HG02970 (cell line): Measurements from ENCODE around the gene HOOK2.
A peak's percentile ranks its signal among the peaks of the same experiment; 100 is the strongest.

ENCODE experiments used
- ATAC-seq: cut with Tn5 transposase; IDR thresholded peaks from one replicate; pipeline ENCODE4 v1.9.1; 2021; ENCODE audit warnings: mild to moderate bottlenecking, moderate library complexity, moderate number of reproducible peaks; ENCODE audit not compliant: unreplicated experiment, low FRiP score

Gene HOOK2

DNA sequence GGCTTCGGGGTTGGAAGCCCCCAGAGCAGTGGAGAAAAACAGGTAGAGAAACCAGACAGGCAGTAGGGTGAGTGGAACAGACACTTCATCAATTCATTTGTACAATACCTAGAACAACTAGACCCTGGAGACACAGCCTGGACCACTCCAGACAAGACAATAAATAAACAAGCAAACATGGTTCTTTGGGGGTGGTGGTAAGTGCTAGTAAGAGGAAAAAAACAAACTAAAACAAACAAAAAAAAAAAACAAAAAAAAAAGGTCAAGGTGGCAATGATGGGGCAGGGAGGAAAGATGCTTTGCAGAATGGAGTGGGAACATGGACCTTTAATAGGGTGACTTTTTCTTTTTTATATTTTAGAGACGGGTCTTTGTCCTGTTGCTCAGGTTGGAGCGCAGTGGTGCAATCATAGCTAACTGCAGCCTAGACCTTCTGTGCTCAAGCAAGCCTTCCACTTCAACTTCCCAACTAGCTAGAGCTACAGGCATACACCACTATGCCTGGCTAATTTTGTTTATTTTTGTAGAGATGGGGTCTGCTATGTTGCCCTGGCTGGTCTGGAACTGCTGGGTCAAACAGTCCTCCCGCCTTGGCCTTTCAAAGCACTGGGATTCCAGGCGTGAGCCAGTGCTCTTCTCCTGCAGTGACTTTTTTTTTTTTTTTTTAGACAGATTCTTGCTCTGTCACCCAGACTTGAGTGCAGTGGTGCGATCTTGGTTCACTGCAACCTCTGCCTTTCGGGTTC lies 19.0 kb upstream of the HOOK2 start:
- ATAC-seq: no peak

DNA sequence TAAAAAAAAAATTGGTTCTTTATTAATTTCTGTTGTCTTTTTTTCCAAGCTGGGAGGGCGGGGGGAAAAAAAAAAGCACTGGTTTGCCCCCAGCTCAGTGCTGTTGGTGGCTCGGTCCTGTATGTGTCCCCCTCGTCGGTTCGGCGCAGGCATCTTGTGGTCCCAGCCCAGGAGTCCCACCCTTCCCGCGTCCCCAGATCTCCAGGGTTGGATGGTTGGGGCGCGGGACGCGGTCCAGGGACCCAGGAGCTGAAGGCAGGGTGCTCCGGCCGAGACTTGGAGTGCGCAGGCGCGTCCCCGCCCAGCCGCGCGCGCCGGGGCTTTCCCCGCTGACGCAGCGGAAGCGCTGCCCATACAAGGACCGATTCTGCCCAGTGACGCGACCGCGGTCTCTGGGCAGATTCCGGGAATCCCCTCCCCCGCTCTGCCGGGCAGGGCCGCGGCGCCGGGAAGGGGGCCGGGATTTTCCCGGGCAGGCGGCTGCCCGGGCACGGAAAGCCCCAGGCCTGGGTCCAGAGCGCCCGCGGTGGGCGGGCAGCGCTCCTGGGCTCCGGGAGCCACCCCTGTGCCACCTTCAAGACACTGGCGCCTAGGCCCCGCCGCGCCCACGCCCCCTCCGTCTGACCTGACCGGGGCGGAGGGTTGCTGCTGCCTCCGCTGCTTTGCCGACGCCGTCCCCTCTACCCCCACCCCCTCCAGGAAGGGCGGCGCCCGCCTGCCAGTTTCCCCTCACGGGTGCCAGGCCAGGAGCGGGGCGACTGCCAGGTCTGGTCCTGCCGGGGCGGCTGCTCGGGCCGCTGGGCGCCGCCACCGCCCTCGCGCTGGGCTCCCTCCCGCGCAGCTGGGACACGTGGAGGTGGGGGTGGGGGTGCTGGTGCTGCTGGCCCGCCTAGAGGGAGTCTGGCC lies 18.2 kb upstream of the HOOK2 start:
- ATAC-seq: peak; percentile 26

DNA sequence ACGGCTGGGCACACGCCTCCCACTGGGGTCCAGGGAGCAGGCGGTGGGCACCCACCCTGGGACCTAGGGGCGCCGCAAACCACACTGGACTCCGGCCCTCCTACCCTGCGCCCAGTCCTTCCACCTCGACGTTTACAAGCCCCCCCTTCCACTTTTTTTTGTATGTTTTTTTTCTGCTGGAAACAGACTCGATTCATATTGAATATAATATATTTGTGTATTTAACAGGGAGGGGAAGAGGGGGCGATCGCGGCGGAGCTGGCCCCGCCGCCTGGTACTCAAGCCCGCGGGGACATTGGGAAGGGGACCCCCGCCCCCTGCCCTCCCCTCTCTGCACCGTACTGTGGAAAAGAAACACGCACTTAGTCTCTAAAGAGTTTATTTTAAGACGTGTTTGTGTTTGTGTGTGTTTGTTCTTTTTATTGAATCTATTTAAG lies 17.5 kb upstream of the HOOK2 start:
- no peak for ATAC-seq

DNA sequence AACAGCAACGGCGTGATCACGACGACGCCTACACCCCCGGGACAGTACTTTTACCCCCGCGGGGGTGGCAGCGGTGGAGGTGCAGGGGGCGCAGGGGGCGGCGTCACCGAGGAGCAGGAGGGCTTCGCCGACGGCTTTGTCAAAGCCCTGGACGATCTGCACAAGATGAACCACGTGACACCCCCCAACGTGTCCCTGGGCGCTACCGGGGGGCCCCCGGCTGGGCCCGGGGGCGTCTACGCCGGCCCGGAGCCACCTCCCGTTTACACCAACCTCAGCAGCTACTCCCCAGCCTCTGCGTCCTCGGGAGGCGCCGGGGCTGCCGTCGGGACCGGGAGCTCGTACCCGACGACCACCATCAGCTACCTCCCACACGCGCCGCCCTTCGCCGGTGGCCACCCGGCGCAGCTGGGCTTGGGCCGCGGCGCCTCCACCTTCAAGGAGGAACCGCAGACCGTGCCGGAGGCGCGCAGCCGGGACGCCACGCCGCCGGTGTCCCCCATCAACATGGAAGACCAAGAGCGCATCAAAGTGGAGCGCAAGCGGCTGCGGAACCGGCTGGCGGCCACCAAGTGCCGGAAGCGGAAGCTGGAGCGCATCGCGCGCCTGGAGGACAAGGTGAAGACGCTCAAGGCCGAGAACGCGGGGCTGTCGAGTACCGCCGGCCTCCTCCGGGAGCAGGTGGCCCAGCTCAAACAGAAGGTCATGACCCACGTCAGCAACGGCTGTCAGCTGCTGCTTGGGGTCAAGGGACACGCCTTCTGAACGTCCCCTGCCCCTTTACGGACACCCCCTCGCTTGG lies 16.9 kb upstream of the HOOK2 start:
- no peak for ATAC-seq

DNA sequence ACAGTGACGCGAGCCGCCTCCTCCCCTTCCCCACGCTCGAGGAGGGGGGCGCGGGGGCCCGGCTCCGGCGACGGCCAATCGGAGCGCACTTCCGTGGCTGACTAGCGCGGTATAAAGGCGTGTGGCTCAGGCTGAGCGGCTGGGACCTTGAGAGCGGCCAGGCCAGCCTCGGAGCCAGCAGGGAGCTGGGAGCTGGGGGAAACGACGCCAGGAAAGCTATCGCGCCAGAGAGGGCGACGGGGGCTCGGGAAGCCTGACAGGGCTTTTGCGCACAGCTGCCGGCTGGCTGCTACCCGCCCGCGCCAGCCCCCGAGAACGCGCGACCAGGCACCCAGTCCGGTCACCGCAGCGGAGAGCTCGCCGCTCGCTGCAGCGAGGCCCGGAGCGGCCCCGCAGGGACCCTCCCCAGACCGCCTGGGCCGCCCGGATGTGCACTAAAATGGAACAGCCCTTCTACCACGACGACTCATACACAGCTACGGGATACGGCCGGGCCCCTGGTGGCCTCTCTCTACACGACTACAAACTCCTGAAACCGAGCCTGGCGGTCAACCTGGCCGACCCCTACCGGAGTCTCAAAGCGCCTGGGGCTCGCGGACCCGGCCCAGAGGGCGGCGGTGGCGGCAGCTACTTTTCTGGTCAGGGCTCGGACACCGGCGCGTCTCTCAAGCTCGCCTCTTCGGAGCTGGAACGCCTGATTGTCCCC lies 16.1 kb upstream of the HOOK2 start, which contains the start of gene JUNB:
JUNB (plus strand) TSS at position 142 of the 706 bp plus-strand sequence; CDS start at position 428, 286 bp downstream.
- peak; percentile 30 for ATAC-seq

DNA sequence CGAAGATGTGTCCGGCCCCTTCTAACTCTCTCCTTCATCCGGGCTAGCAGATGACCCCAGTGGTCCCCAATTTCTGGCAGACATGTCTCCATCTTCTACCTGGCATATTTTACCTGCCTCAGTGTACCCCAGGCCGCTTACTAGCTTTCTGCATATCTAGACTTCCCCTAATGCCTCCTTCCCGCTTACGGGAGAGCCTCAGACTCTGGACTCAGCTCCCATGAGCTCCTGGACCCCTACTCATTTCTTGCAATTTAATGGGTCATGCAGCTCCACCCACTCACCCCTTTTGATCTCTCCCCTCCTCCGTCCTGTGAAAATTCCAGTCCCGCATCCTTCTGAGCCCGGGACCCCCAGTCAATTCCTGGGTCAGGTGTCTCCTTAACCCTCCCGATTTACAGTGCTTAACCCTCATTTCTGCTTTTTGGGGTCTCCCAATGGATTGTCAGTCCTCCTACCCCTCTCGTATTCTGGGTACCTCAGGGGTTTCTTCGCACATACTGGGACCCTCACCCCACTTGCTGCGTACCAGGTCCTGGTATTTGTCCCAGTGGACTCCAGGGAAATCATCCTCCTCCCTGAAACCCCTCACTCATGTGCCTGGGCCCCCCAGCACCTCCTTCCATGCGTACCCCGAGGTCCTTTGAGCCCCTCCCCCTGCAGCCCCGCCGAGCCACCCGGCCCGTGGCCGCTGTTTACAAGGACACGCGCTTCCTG lies 15.4 kb upstream of the HOOK2 start:
- no peak for ATAC-seq

DNA sequence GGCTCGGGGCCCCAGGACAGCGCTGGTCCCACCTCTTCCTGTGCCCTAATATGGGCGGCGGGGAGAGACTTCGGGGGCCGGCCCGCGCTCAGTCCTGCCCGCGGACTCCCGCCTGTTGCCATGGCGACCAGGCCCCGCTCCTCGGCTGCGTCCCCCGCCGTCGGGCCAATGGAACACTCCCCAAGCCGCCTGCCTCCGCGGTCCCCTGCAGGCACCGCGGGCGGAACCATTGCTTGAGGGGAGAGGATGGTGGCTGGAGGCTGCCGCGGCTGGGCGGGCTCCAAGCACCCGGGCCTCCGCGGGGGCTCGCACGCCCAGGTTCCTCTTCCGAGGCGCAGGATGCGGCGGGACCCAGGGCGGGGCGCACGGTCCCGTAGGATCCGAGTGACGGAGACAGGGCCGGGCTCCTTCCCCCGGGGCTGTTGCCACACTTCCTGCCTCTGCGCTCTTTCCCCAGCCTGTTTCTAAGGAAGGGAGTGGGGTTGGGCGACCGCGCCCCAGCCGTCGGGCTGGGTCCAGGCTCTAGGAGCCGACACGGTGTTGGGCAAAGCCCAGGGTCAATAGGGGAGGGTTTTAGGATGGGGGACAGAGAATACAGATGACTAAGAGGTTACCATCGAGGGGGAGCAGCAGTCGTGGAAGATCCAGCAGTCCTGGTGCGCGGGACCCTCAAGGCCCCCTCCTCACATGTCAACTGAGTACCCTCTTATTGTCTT lies 14.7 kb upstream of the HOOK2 start:
- ATAC-seq: peak; percentile 29

DNA sequence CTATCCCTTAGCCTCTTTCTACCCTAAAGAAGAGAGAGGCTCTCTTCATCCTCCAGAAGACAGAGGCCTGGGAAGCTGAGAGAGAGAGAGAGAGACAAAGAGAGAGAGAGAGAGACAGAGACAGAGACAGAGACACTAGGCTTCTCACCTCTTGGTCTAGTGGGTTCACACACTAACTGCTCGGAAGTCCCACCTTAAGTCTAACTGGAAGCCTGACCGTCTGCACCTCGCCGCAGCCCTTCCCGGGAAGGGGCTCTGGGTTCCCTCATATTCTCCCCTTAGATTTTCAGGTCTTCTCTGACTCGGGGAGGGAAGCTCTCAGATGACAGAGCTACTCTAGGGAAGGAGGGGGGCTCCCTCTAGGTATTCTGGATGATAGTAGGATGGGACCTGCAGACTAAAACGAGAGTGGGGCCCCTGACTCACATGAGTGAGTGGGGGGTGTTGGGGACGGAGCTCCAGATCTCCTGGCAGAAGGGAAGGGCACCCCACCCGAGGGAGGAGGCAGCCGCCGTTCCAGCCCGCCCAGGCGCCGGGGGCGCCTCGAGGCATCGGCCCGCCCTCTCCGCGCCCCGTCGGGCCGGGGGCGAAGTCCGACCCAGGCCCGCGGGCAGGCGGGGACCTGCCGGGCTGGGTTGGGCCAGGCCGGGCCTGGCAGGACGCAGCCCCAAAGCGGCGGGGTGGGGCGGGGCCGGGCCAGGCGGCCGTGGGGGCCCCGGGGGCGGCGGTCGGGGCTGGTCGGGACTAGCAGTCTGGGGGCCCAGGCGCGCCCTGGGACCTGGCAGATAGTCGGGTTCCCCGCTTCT lies 13.9 kb upstream of the HOOK2 start:
- ATAC-seq: no peak

DNA sequence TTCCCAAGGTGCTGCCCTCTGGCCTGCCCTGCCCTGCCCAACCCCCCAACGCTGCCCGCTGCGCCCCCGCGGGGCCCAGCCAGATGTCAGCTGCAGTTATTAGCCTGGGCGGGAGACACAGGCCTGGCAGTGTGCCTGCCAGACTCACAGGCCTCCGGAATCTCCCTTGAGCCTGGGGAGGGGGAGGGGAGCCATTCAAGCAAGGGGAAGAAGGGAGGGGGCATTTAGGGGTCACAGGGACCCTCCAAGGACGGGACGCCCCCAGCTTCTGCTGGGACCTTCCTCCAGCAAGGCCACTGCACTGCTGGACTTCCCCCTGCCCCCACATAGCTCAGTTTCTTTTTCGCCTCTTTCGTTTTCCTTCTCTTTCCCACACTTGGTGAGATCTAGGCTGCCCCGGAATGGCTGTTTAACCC lies 13.3 kb upstream of the HOOK2 start:
- no peak for ATAC-seq

DNA sequence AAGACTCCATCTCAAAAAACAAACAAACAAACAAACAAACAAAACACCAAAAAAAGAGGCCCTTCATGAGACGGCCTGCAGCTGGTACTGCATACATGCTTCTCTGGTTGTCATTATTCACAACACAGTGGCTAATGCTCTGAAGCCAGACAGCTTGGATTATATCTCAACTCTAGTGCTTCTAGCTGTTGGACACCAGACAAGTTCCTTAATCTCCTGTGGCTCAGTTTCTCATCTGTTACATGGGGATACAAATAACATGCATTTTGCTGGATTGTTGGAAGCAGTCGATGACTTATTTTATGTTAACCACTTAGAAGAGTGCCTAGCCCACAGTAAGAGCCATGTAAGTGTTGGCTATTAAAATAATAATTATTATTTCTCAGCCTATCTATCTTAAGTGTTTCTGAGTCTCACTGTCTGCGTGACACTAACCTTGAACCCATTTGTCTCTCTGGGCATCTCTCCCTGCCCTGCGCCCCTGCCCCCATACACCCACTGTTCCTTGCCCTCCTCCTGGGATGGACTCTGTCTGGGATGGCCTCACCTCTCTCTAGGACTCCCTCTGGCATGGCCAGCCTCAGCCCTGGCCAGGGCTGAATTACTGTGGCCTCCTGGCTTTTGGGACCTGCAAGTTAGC lies 12.8 kb upstream of the HOOK2 start:
- ATAC-seq: no peak

DNA sequence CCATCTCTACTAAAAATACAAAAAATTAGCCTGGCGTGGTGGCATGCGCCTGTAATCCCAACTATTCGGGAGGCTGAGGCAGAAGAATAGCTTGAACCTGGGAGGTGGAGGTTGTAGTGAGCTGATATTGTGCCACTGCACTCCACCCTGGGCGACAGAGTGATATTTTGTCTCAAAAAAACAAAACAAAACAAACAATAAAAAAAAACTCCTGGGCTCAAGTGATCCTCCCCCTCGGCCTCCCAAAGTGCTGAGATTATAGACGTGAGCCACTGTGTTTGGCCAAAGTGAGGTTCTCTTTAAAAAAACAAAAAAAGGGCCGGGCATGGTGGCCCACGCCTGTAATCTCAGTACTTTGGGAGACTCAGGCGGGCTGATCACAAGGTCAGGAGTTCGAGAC lies 12.1 kb upstream of the HOOK2 start:
- no peak for ATAC-seq

DNA sequence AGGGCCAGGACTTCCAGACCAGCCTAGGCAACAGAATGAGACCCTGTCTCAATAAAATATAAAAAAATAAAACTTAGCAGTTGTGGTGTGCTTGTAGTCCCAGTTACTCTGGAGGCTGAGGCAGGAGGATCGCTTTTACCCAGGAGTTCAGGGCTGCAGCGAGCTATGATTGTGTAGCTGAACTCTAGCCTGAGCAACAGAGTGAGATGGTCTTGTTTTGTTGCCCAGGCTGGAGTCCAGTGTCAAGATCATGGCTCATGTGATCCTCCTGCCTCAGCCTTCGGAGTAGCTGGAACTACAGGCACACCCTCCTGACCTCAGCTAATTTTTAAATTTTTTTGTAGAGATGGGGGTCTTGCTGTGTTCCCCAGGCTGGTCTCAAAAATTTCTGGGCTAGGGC lies 11.6 kb upstream of the HOOK2 start:
- no peak for ATAC-seq

DNA sequence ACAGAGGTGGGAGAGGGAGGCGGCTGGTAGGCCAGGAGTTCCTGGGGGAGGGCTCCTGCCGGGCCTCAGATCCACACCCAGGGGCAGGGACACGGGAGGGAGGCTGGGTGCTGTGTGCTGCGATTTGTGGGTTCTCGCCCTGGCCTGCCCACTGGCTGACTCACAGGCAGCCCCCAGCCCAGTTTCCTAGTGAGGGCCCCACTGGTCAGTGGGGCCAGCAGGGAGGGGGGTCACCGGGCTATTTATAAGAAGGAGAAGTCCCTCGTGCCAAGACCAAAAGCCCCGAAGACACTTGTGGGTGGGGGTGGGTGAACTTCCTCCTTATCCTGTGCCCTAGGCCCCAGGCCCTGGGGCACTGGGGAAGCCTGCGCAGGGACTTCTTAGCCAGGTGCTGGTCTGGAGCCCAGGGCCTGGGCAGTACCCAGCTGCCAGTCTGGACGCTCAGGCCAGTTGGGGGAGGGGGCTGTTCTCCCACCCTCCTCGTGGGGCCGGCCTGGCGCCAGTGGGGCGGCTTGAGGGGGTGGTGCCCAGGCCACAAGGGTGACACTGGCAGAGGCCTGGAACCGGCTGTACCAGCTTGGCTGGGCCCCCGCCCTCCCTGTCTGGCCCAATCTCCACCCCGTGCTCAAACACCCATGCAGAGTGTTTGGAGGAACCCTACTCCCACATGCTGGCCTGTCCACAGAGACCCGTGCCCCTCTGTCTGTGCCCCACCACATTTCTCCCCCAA lies 11.0 kb upstream of the HOOK2 start:
- ATAC-seq: no peak

DNA sequence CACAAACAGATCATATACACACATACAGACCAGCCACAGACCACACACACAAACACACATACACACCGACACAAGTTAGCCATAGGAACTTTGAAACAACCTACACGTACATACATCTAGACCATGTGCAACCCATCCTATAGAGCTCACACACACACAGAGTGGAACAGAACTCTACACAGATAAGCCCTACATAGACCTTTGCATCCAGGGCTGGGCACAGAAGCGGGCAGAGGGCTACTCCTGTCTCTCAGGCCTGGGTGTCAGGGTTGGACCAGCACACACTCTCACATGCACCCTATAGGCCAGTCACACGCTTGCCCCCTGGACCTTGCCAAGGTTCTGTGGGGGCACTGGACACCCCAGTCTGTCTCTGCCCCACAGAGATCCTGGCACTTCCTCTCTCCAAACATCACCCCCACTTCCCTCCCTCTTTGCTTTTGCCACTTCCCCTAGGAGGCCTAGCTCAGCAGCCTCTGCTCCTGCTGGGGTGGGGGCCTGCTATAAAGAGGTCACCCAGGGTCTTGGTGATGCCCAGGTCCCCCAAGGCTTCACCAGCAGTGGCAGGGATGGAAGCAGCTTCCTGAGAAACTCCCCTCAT lies 10.2 kb upstream of the HOOK2 start:
- no peak for ATAC-seq

DNA sequence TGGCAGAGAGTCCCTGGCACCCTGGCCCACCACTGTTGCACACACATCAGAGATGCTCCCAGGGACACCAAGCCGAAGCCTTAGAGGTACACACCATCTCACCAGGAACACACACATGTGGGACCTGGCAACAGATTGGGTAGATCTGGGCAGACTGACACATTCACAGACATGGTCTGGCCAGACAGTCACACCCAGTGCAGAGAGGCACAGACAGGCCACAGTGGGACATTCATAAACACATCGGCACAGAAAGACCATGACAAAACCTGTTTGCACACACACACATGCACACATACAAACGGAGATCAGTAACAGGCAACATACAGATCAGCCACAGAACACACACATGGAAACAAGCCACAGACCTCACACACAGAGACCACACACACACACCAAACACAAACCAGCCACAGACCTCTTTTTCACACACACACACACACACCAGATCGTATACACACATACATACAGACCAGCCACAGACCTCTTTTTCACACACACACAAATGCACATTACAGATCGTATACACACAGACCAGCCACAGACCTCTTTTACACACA lies 9.6 kb upstream of the HOOK2 start:
- no peak for ATAC-seq

DNA sequence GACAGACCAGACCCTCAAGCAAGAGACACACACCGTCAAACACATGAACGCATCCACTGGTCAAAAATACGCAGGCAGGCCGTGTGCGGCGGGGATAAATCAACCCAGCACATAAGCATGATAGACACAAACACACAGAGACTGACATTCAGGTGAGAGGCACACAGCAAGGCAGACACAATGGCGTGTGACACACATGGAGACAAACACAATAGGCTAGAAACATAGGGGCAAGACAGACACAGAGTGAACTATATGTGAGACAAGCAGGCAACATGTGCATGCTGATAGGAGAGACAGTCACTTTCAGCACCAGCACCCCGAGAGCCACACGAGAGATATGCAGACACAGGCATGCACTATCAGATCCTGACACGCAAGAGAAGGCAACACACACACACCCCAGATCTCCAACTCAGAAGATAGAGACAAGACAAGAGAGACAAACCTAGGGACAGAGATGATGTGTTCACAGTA lies 9.1 kb upstream of the HOOK2 start:
- no peak for ATAC-seq
